K562 (cell line): Measurements from ENCODE around the gene RNU6-9. TPM values are rescaled to one million over a fixed set of nuclear protein-coding genes. Genes with fewer than 3 reads are reported as not detected.

ENCODE experiments used
- CBX3 ChIP-seq, 2 experiments: IDR thresholded peaks; 1 replicate in 1 of 2; 2 replicates in 1 of 2; pipeline ENCODE4 v1.6.1; 2012; ENCODE audit warnings: inconsistent platforms in 2 of 2, low read length in 2 of 2, borderline replicate concordance in 1 of 2, control low read depth in 1 of 2
- CHD1 ChIP-seq: fragments of 200-600 bp; sonication (generic); IDR thresholded peaks from one replicate; pipeline ENCODE4 v1.6.1; 2012; ENCODE audit warnings: mild to moderate bottlenecking, moderate library complexity, low read length, inconsistent platforms
- CSDE1 ChIP-seq, 2 experiments: fragments of 450-650 bp; IDR thresholded peaks; 2 replicates each; pipeline ENCODE4 v1.6.1; 2016; ENCODE audit warnings: mild to moderate bottlenecking in 1 of 2
- HDAC3 ChIP-seq: fragments of 450-650 bp; IDR thresholded peaks from 2 replicates; pipeline ENCODE4 v1.6.1; 2018; ENCODE audit warnings: borderline replicate concordance, mild to moderate bottlenecking, moderate library complexity; ENCODE audit not compliant: partially characterized antibody
- KLF16 ChIP-seq: IDR thresholded peaks from 2 replicates; pipeline ENCODE4 v1.6.1; 2016; ENCODE audit warnings: antibody characterized with exemption
- NELFE ChIP-seq: IDR thresholded peaks from 2 replicates; pipeline ENCODE4 v1.6.1; 2011; ENCODE audit warnings: mild to moderate bottlenecking; ENCODE audit not compliant: insufficient read depth, insufficient read length
- NFE2L1 ChIP-seq: fragments of 450-650 bp; IDR thresholded peaks from 2 replicates; pipeline ENCODE4 v1.6.1; 2016; ENCODE audit warnings: missing genetic modification characterization, low read depth, mild to moderate bottlenecking, missing compliant biosample characterization, moderate library complexity, borderline replicate concordance
- NR2C2 ChIP-seq, 2 experiments: fragments of 200-800 bp in 1 of 2; sonication (Bioruptor generic) in 1 of 2; sonication (generic) in 1 of 2; formaldehyde crosslinking in 1 of 2; IDR thresholded peaks; 2 replicates each; pipeline versions ENCODE4 v1.6.1 to v1.8.0; 2016 to 2022; ENCODE audit warnings: mild to moderate bottlenecking in 1 of 2, missing compliant biosample characterization in 1 of 2, missing genetic modification characterization in 1 of 2, missing genetic modification reagents in 1 of 2
- SMAD3 ChIP-seq: fragments of 450-650 bp; formaldehyde crosslinking; conservative IDR thresholded peaks from 2 replicates; pipeline ENCODE4 v1.4.0; 2020; ENCODE audit warnings: mild to moderate bottlenecking
- SRSF9 ChIP-seq: fragments of 200-400 bp; formaldehyde crosslinking; IDR thresholded peaks from 2 replicates; pipeline ENCODE4 v1.6.1; 2017; ENCODE audit warnings: low read depth, low read length, borderline replicate concordance
- ZC3H11A ChIP-seq: IDR thresholded peaks from 2 replicates; pipeline ENCODE4 v1.6.1; 2012; ENCODE audit warnings: low read depth, low read length, improper control_type of control experiment
- ZNF143 ChIP-seq: sonication (generic); formaldehyde crosslinking; IDR thresholded peaks from 2 replicates; pipeline ENCODE4 v1.9.0; 2022; ENCODE audit warnings: mild to moderate bottlenecking, missing genetic modification reagents
- ZNF354B ChIP-seq: fragments of 250-450 bp; sonication (Bioruptor Pico); IDR thresholded peaks from 2 replicates; pipeline ENCODE4 v1.4.0; 2020
- polyA plus RNA-seq, 8 experiments: library from polyadenylated mRNA; depleted of rRNA in 4 of 8; stranded (reverse) in 5 of 8; unstranded in 3 of 8; fragments of >200 nt; fragmentation: Nextera tagmentation in 2 of 8; fragmentation: Illumina TruSeq in 1 of 8; extraction: Ambion mirVana in 2 of 8; extraction: Trizol in 1 of 8; gene quantifications; 2 replicates each; pipeline versions ENCODE4 v1.2.1 to v1.2.3, GENCODE V29; 2011 to 2014; ENCODE audit warnings: inconsistent platforms in 1 of 8, missing spikeins in 1 of 8
- total RNA-seq, 7 experiments: library from RNA; depleted of rRNA in 6 of 7; stranded (reverse); fragments of >200 nt in 6 of 7; fragmentation: Illumina TruSeq in 2 of 7; extraction: Trizol in 2 of 7; gene quantifications; 2 replicates each; pipeline versions ENCODE4 v1.2.1 to v1.2.3, GENCODE V29; 2011 to 2021; ENCODE audit warnings: low replicate concordance in 1 of 7
- TF ChIP-seq, protein P1 (sequence below): fragments of 450-650 bp; IDR thresholded peaks from 2 replicates; pipeline ENCODE4 v1.6.1; 2018; ENCODE audit not compliant: partially characterized antibody
- TF ChIP-seq, protein P2 (sequence below): fragments of 250-450 bp; sonication (Bioruptor Pico); IDR thresholded peaks from 2 replicates; pipeline ENCODE4 v1.8.0; 2022; ENCODE audit warnings: moderate library complexity, mild to moderate bottlenecking, inconsistent platforms
- TF ChIP-seq, protein P3 (sequence below): fragments of 450-650 bp; formaldehyde crosslinking; conservative IDR thresholded peaks from 2 replicates; pipeline ENCODE4 v1.4.0; 2022; ENCODE audit warnings: mild to moderate bottlenecking, missing genetic modification characterization
- TF ChIP-seq, protein P4 (sequence below): IDR thresholded peaks from 2 replicates; pipeline ENCODE4 v1.6.1; 2016; ENCODE audit warnings: missing genetic modification characterization, missing compliant biosample characterization
- TF ChIP-seq, protein P5 (sequence below): sonication (generic); formaldehyde crosslinking; IDR thresholded peaks from 2 replicates; pipeline ENCODE4 v1.8.0; 2023; ENCODE audit warnings: mild to moderate bottlenecking, missing genetic modification reagents

Gene RNU6-9
- total and polyA plus RNA-seq, 9 of the 15 experiments (the other 6 are each of a cell fraction or from before 2014, with no cell fraction given): not detected

DNA sequence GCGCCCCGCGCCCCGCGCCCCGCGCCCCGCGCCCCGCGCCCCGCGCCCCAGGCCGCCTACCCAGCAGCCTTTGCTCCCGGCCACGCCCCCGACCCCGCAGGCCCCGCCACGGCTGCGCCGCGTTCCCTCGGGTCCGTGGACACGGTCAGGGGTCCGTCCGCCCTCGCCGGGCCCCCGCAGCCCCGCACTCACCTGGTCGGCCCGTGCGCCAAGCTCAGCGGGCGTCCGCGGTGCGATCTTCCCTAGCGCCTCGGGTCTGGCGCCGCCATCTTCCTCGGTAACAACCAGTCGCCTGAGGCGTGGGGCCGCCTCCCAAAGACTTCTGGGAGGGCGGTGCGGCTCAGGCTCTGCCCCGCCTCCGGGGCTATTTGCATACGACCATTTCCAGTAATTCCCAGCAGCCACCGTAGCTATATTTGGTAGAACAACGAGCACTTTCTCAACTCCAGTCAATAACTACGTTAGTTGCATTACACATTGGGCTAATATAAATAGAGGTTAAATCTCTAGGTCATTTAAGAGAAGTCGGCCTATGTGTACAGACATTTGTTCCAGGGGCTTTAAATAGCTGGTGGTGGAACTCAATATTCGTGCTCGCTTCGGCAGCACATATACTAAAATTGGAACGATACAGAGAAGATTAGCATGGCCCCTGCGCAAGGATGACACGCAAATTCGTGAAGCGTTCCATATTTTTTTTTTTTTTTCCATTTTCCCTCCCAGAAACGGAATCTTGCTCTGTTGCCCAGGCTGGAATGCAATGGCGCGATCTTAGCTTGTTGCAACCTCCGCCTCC lies at the start of gene RNU6-9, which contains the start of gene MED16 (continued):
- TF ChIP-seq, protein P1, sequence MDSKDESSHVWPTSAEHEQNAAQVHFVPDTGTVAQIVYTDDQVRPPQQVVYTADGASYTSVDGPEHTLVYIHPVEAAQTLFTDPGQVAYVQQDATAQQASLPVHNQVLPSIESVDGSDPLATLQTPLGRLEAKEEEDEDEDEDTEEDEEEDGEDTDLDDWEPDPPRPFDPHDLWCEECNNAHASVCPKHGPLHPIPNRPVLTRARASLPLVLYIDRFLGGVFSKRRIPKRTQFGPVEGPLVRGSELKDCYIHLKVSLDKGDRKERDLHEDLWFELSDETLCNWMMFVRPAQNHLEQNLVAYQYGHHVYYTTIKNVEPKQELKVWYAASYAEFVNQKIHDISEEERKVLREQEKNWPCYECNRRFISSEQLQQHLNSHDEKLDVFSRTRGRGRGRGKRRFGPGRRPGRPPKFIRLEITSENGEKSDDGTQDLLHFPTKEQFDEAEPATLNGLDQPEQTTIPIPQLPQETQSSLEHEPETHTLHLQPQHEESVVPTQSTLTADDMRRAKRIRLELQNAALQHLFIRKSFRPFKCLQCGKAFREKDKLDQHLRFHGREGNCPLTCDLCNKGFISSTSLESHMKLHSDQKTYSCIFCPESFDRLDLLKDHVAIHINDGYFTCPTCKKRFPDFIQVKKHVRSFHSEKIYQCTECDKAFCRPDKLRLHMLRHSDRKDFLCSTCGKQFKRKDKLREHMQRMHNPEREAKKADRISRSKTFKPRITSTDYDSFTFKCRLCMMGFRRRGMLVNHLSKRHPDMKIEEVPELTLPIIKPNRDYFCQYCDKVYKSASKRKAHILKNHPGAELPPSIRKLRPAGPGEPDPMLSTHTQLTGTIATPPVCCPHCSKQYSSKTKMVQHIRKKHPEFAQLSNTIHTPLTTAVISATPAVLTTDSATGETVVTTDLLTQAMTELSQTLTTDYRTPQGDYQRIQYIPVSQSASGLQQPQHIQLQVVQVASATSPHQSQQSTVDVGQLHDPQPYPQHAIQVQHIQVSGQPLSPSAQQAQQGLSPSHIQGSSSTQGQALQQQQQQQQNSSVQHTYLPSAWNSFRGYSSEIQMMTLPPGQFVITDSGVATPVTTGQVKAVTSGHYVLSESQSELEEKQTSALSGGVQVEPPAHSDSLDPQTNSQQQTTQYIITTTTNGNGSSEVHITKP: no peak
- TF ChIP-seq SMAD3 (CRISPR knock-in tag) (no peak), CBX3 (IDR thresholded peaks at IDR 0.05; ENCODE audit: borderline replicate concordance in 1 of 2, low read length in 2 of 2) (no peak), KLF16 (no peak), NR2C2 (CRISPR knock-in tag; IDR thresholded peaks at IDR 0.05) (0 out of 2 replicates have a peak, but pooled peaks have one; percentile 40), NR2C2 (tag; IDR thresholded peaks at IDR 0.05) (peak; percentile 22), SRSF9 (no peak), NELFE (no peak), CSDE1 (IDR thresholded peaks at IDR 0.05) (peak in 1 of 2 experiments; percentile 67; a peak in 1 of 4 replicates), HDAC3 (no peak), ZNF354B (CRISPR knock-in tag) (no peak), CHD1 (no peak), ZC3H11A (no peak), ZNF143 (CRISPR knock-in tag) (peak; percentile 85), NFE2L1 (tag) (no peak)
- TF ChIP-seq, protein P2, sequence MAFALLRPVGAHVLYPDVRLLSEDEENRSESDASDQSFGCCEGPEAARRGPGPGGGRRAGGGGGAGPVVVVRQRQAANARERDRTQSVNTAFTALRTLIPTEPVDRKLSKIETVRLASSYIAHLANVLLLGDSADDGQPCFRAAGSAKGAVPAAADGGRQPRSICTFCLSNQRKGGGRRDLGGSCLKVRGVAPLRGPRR (CRISPR knock-in tag): no peak
- TF ChIP-seq, protein P3, sequence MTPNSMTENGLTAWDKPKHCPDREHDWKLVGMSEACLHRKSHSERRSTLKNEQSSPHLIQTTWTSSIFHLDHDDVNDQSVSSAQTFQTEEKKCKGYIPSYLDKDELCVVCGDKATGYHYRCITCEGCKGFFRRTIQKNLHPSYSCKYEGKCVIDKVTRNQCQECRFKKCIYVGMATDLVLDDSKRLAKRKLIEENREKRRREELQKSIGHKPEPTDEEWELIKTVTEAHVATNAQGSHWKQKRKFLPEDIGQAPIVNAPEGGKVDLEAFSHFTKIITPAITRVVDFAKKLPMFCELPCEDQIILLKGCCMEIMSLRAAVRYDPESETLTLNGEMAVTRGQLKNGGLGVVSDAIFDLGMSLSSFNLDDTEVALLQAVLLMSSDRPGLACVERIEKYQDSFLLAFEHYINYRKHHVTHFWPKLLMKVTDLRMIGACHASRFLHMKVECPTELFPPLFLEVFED (CRISPR knock-in tag): 0 out of 2 replicates have a peak, but pooled peaks have one; percentile 3
- TF ChIP-seq, protein P4, sequence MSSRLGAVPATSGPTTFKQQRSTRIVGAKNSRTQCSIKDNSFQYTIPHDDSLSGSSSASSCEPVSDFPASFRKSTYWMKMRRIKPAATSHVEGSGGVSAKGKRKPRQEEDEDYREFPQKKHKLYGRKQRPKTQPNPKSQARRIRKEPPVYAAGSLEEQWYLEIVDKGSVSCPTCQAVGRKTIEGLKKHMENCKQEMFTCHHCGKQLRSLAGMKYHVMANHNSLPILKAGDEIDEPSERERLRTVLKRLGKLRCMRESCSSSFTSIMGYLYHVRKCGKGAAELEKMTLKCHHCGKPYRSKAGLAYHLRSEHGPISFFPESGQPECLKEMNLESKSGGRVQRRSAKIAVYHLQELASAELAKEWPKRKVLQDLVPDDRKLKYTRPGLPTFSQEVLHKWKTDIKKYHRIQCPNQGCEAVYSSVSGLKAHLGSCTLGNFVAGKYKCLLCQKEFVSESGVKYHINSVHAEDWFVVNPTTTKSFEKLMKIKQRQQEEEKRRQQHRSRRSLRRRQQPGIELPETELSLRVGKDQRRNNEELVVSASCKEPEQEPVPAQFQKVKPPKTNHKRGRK (tag): no peak
- TF ChIP-seq, protein P5, sequence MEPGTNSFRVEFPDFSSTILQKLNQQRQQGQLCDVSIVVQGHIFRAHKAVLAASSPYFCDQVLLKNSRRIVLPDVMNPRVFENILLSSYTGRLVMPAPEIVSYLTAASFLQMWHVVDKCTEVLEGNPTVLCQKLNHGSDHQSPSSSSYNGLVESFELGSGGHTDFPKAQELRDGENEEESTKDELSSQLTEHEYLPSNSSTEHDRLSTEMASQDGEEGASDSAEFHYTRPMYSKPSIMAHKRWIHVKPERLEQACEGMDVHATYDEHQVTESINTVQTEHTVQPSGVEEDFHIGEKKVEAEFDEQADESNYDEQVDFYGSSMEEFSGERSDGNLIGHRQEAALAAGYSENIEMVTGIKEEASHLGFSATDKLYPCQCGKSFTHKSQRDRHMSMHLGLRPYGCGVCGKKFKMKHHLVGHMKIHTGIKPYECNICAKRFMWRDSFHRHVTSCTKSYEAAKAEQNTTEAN (CRISPR knock-in tag): no peak
